HL-60 (cell line): Measurements from ENCODE around the gene PREB.

ENCODE experiments used
- GABPA ChIP-seq: IDR thresholded peaks from 2 replicates; pipeline ENCODE4 v1.6.1; 2012; ENCODE audit warnings: low read depth
- POLR2AphosphoS5 ChIP-seq: IDR thresholded peaks from 2 replicates; pipeline ENCODE4 v1.6.1; 2012; ENCODE audit warnings: low read depth
- SPI1 ChIP-seq: IDR thresholded peaks from 2 replicates; pipeline ENCODE4 v1.6.1; 2012; ENCODE audit warnings: low read depth, mild to moderate bottlenecking, borderline replicate concordance
- TF ChIP-seq, protein P1 (sequence below): IDR thresholded peaks from one replicate; pipeline ENCODE4 v1.5.1; 2011; ENCODE audit warnings: low read length, control low read depth, inconsistent platforms; ENCODE audit not compliant: insufficient read depth
- TF ChIP-seq, protein P2 (sequence below): IDR thresholded peaks from 2 replicates; pipeline ENCODE4 v1.6.1; 2012; ENCODE audit warnings: low read depth; ENCODE audit not compliant: insufficient replicate concordance

DNA sequence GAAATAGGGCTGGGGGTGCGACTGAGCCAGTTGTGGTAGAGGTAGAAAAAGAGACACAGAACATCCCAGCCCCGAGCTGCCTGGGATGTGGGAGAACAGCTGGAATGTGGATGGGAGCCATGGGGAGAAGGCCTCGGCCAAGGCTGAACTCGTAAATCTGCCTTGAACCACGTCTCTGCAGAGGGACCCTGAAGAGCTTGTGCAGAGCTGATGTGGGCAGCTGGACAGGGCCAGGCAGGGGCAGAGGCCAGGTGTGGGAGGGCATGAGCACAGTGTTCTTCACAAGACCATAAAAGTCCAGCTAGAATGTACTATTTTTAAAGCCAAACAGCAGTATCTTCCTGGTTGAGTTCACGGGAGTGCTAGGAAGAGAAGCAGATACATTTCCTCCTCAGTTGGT lies 20.1 kb upstream of the PREB start:
- TF ChIP-seq, protein P1, sequence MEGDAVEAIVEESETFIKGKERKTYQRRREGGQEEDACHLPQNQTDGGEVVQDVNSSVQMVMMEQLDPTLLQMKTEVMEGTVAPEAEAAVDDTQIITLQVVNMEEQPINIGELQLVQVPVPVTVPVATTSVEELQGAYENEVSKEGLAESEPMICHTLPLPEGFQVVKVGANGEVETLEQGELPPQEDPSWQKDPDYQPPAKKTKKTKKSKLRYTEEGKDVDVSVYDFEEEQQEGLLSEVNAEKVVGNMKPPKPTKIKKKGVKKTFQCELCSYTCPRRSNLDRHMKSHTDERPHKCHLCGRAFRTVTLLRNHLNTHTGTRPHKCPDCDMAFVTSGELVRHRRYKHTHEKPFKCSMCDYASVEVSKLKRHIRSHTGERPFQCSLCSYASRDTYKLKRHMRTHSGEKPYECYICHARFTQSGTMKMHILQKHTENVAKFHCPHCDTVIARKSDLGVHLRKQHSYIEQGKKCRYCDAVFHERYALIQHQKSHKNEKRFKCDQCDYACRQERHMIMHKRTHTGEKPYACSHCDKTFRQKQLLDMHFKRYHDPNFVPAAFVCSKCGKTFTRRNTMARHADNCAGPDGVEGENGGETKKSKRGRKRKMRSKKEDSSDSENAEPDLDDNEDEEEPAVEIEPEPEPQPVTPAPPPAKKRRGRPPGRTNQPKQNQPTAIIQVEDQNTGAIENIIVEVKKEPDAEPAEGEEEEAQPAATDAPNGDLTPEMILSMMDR, result no peak
- no peak for TF ChIP-seq POLR2AphosphoS5
- TF ChIP-seq, protein P2, sequence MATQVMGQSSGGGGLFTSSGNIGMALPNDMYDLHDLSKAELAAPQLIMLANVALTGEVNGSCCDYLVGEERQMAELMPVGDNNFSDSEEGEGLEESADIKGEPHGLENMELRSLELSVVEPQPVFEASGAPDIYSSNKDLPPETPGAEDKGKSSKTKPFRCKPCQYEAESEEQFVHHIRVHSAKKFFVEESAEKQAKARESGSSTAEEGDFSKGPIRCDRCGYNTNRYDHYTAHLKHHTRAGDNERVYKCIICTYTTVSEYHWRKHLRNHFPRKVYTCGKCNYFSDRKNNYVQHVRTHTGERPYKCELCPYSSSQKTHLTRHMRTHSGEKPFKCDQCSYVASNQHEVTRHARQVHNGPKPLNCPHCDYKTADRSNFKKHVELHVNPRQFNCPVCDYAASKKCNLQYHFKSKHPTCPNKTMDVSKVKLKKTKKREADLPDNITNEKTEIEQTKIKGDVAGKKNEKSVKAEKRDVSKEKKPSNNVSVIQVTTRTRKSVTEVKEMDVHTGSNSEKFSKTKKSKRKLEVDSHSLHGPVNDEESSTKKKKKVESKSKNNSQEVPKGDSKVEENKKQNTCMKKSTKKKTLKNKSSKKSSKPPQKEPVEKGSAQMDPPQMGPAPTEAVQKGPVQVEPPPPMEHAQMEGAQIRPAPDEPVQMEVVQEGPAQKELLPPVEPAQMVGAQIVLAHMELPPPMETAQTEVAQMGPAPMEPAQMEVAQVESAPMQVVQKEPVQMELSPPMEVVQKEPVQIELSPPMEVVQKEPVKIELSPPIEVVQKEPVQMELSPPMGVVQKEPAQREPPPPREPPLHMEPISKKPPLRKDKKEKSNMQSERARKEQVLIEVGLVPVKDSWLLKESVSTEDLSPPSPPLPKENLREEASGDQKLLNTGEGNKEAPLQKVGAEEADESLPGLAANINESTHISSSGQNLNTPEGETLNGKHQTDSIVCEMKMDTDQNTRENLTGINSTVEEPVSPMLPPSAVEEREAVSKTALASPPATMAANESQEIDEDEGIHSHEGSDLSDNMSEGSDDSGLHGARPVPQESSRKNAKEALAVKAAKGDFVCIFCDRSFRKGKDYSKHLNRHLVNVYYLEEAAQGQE, result no peak
- no peak for TF ChIP-seq GABPA
- TF ChIP-seq SPI1, result no peak
